ENCODE data around the gene PARD3.
A peak's percentile ranks its signal among the peaks of the same experiment; 100 is the strongest.

The PARD3 gene

DNA sequence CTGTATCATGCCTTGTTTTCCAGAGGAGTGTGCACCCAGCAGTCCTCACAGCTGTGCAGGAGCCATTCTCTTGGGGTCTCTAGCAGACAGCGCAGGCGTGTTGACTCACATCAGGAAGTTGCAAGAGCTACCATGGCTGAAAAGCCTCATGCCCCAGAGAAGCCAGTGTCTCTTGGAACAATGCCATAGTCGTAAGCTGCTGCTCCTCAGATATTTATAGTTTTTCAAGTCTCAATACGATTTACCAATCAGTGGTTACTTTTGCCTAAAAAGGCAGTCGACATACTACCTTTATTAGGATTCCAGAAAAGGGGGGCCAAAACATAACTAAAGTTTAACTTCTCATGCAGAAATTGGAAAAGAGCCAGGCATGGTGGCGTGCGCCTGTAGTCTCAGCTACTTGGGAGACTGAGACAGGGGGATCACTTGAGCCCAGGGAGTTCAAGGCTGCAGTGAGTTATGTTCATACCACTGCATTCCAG is 407.7 kb downstream of the PARD3 start:
- TF ChIP-seq, protein P1, sequence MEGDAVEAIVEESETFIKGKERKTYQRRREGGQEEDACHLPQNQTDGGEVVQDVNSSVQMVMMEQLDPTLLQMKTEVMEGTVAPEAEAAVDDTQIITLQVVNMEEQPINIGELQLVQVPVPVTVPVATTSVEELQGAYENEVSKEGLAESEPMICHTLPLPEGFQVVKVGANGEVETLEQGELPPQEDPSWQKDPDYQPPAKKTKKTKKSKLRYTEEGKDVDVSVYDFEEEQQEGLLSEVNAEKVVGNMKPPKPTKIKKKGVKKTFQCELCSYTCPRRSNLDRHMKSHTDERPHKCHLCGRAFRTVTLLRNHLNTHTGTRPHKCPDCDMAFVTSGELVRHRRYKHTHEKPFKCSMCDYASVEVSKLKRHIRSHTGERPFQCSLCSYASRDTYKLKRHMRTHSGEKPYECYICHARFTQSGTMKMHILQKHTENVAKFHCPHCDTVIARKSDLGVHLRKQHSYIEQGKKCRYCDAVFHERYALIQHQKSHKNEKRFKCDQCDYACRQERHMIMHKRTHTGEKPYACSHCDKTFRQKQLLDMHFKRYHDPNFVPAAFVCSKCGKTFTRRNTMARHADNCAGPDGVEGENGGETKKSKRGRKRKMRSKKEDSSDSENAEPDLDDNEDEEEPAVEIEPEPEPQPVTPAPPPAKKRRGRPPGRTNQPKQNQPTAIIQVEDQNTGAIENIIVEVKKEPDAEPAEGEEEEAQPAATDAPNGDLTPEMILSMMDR (IDR thresholded peaks at IDR 0.05; ENCODE audit: insufficient read depth, low read depth, low read length, missing control alignments): no peak
- no peak overlapping the region for H3K4me3 ChIP-seq (ENCODE audit: low read depth, low read length)
- peak; percentile 2 for DNase-seq (ENCODE audit: low read depth)

DNA sequence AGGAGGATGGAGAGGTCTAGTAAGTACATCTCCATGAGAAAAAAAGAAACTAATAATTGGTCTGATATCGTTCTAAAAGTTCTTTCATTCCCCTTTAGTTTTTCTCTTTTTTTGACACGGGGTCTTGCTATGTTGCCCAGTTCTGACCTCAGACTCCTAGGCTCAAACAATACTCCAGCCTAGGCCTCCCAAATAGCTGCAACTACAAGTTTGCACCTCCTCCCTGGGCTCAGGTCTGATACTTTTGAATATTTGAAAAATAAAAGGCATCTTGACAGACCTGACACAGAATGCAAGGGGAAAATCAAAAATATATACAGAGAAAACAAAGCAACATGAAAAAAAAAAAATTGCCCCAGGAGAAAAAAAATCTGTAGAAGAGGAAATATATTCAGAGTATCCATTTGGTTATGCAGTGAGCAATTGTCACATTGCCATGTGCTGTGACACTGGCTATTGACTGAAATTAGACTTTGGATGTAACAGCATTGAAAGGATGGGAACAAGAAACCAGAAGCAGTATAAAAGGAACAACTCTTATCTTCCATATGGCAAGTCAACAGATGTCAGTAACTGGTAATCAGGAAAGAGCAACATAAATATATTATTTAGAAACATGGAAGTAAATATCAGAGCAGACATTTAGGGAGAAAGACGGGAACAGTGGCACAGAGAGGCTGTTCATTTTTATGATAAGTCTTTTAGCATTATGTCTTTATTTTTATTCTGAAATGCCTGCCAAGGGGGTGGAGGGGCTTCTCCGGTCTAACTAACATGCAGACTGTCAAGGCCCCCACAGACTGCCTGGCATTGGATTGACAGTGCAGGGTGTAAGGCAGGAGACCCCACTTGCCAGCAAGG is 408.4 kb downstream of the PARD3 start:
- no peak for DNase-seq (ENCODE audit: low read depth)
- TF ChIP-seq, protein P1 (IDR thresholded peaks at IDR 0.05; ENCODE audit: insufficient read depth, low read depth, low read length, missing control alignments): no peak
- H3K4me3 ChIP-seq (ENCODE audit: low read depth, low read length): no peak overlapping the region

DNA sequence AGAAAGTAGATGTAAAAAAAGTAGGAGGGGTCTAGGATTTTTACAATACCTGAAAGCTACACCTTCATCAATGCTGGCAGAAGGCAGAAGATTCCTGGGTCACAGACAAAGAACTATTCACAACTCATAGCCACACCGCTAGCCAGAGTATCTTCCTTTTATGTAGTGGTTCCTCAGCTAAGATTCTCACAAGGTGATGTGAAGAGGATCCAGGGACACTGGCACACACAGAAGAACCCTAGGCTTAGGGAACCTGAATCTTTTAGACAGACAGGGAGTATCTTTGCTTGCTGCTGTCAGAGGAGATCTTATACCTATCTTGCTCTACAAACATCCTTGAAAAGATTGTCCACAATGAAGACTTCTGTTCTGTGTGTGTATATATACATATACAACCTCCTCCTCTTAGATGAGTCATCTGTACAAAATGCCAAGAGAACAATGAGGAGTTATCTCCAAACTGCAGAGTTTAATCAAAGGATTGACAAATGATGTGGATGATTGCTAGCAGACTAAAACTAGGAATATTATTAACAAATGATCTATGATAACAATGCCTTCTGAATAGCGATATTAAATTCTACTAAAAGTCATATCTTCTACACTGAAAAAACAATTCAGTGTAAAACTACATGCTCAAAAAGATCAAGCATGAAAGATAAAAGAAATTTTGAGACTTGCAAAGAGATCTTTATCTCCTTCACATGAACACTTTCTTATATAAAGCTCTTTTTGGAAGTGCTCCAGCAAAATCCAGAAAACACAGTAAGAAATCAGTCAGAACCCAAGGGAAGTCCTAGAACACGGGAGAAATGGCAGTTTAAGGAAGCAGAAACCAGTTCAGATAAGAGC is 409.3 kb downstream of the PARD3 start:
- TF ChIP-seq, protein P1 (IDR thresholded peaks at IDR 0.05; ENCODE audit: insufficient read depth, low read depth, low read length, missing control alignments): no peak
- DNase-seq (ENCODE audit: low read depth): no peak

DNA sequence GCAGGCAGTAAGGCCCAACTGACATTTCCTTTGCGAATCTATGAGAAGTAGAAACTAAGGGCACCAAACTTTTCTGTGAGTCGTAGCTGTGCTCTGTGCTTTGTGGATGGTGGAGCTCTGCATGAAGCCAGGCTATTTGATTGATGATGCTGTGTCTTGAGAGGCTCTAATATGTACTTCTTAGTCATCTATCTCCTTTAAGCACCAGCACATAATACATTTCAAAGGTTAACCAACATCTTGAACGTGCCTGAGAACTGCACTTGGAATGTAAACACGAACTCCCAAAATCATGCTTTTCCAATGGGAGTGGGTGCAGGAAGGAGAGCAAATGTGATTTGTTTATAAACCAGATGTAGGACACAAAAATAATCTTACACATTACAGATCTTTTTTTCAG is 411.6 kb downstream of the PARD3 start:
- no peak for DNase-seq (ENCODE audit: low read depth)
- H3K4me3 ChIP-seq (ENCODE audit: low read depth, low read length): no peak overlapping the region
- TF ChIP-seq, protein P1 (IDR thresholded peaks at IDR 0.05; ENCODE audit: insufficient read depth, low read depth, low read length, missing control alignments): no peak

More for the DNA sequence above, 409.3 kb downstream of the PARD3 start:
- no peak overlapping the region for H3K4me3 ChIP-seq (ENCODE audit: low read depth, low read length)

DNA sequence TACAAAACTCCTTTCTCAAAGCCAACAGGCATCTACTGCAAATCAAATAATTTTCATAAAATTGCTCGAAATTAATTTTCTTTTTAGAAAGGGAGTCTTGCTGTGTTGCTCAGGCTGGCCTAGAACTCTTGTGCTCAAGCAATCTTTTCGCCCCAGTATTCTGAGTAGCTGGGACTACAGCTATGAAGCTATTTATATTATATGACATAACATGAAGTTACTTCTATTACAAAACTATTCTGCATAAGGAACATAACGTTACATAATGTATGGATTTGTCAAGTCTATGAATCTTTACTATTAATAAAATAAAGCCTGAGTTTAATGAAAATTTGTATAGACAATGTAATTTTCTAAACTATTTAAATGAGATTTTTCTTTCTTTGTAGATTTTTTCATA is 415.0 kb downstream of the PARD3 start:
- no peak overlapping the region for H3K4me3 ChIP-seq (ENCODE audit: low read depth, low read length)
- DNase-seq (ENCODE audit: low read depth): no peak
- TF ChIP-seq, protein P1 (IDR thresholded peaks at IDR 0.05; ENCODE audit: insufficient read depth, low read depth, low read length, missing control alignments): no peak

DNA sequence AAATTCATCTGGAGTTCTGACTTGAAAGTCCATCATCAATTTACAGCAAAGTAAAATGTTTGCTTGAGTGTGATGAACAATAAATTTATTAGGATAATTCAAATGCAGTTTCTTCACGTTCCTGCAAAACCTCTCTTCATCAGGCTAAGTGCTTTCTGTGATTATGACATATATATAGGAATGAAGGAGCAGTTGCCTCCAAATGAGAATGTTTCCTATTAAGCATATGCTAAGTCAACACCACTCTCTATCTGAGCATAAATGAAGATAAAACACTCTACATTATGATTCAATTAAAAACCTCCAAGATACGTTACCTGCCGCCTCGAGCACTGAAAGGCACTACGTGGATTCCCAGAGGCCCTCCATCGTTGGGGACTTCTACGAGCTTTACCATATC is 416.1 kb downstream of the PARD3 start:
- DNase-seq (ENCODE audit: low read depth): no peak
- H3K4me3 ChIP-seq (ENCODE audit: low read depth, low read length): no peak overlapping the region
- TF ChIP-seq, protein P1 (IDR thresholded peaks at IDR 0.05; ENCODE audit: insufficient read depth, low read depth, low read length, missing control alignments): no peak
